ENCODE measurements around the gene KLK3. TPM values are rescaled to one million over a fixed set of nuclear protein-coding genes. Genes with fewer than 3 reads are reported as not detected.

Gene KLK3
- total and polyA plus RNA-seq, 2 donors = 0.19 to 0.96 TPM

DNA sequence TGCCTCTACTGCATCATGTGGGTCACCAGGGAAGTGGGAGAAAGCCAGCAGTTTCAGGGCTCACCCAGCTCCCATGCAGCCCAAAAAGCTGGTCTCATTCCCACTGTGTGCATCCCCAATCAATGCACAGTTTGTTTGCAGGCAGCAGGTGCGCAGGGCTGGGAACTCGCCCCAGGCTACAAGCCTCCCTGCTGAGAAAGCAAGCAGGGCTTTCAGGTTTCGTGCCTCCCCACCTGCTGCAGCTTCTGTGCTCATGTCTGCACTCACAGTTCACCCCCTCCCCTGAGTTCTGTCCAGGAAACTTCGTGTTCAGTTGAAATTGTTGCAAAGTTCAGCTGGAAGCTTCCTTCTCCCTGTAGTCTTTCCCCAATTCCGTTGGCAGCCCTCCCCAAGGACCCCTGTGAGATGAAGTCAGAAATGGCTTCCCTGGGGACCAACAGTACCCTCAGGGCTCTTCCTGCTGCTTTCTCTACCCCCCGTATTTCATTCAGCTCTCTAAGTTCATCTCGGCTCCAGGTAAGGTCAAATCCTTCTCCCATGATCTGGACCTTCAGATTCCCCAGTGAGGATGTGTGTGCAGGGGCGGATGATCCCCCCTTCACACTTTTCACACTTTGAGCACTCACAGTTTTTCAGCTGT lies 10.3 kb upstream of the KLK3 start:
- Histone ChIP-seq H3K4me1 (ENCODE audit: control insufficient read depth in 2 of 2, insufficient read depth in 2 of 2, low read length in 2 of 2) (no peaks in the 10 kb centered on the region), H3K36me3 (ENCODE audit: control insufficient read depth in 2 of 2, insufficient read depth in 2 of 2, low read length in 1 of 2) (no peaks in the 10 kb centered on the region), H3K27me3 (ENCODE audit: control insufficient read depth in 2 of 2, insufficient read depth in 1 of 2, low read length in 1 of 2) (peaks cover 0 to 2% of the 10 kb centered on the region in 2 donors), H3K9me3 (ENCODE audit: control insufficient read depth in 2 of 2, insufficient read depth in 1 of 2, low read length in 1 of 2) (peaks cover 0 to 6% of the 10 kb centered on the region in 2 donors), H3K4me3 (ENCODE audit: low read length in 2 of 2) (no peak overlapping the region), H3K27ac (ENCODE audit: low read depth in 1 of 2, low read length in 1 of 2) (no peak overlapping the region)
- WGBS = 65% methylated on average over 8 of the region's 8 CpGs
- DNase-seq (ENCODE audit: low read depth in 6 of 9, low spot score in 9 of 9) = no peak

DNA sequence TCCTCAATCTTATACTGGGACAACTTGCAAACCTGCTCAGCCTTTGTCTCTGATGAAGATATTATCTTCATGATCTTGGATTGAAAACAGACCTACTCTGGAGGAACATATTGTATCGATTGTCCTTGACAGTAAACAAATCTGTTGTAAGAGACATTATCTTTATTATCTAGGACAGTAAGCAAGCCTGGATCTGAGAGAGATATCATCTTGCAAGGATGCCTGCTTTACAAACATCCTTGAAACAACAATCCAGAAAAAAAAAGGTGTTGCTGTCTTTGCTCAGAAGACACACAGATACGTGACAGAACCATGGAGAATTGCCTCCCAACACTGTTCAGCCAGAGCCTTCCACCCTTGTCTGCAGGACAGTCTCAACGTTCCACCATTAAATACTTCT lies 4.0 kb upstream of the KLK3 start:
- Histone ChIP-seq H3K4me1 (ENCODE audit: control insufficient read depth in 2 of 2, insufficient read depth in 2 of 2, low read length in 2 of 2) (no peaks in the 10 kb centered on the region), H3K36me3 (ENCODE audit: control insufficient read depth in 2 of 2, insufficient read depth in 2 of 2, low read length in 1 of 2) (no peaks in the 10 kb centered on the region), H3K27me3 (ENCODE audit: control insufficient read depth in 2 of 2, insufficient read depth in 1 of 2, low read length in 1 of 2) (peaks cover 0 to 3% of the 10 kb centered on the region in 2 donors), H3K27ac (ENCODE audit: low read depth in 1 of 2, low read length in 1 of 2) (no peak overlapping the region), H3K9me3 (ENCODE audit: control insufficient read depth in 2 of 2, insufficient read depth in 1 of 2, low read length in 1 of 2) (no peaks in the 10 kb centered on the region), H3K4me3 (ENCODE audit: low read length in 2 of 2) (no peak overlapping the region)
- DNase-seq (ENCODE audit: low read depth in 6 of 9, low spot score in 9 of 9) = no peak
- WGBS = 76% methylated on average over 3 of the region's 3 CpGs

DNA sequence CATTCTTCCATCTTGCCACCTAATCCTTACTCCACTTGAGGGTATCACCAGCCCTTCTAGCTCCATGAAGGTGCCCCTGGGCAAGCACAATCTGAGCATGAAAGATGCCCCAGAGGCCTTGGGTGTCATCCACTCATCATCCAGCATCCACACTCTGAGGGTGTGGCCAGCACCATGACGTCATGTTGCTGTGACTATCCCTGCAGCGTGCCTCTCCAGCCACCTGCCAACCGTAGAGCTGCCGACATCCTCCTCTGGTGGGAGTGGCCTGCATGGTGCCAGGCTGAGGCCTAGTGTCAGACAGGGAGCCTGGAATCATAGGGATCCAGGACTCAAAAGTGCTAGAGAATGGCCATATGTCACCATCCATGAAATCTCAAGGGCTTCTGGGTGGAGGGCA lies 3.1 kb upstream of the KLK3 start:
- Histone ChIP-seq H3K9me3 (ENCODE audit: control insufficient read depth in 2 of 2, insufficient read depth in 1 of 2, low read length in 1 of 2) (no peaks in the 10 kb centered on the region), H3K27ac (ENCODE audit: low read depth in 1 of 2, low read length in 1 of 2) (no peak overlapping the region), H3K4me1 (ENCODE audit: control insufficient read depth in 2 of 2, insufficient read depth in 2 of 2, low read length in 2 of 2) (no peaks in the 10 kb centered on the region), H3K36me3 (ENCODE audit: control insufficient read depth in 2 of 2, insufficient read depth in 2 of 2, low read length in 1 of 2) (no peaks in the 10 kb centered on the region), H3K4me3 (ENCODE audit: low read length in 2 of 2) (no peak overlapping the region), H3K27me3 (ENCODE audit: control insufficient read depth in 2 of 2, insufficient read depth in 1 of 2, low read length in 1 of 2) (peaks cover 0 to 3% of the 10 kb centered on the region in 2 donors)
- WGBS = 88% methylated on average over 4 of the region's 4 CpGs
- no peak for DNase-seq (ENCODE audit: low read depth in 6 of 9, low spot score in 9 of 9)

DNA sequence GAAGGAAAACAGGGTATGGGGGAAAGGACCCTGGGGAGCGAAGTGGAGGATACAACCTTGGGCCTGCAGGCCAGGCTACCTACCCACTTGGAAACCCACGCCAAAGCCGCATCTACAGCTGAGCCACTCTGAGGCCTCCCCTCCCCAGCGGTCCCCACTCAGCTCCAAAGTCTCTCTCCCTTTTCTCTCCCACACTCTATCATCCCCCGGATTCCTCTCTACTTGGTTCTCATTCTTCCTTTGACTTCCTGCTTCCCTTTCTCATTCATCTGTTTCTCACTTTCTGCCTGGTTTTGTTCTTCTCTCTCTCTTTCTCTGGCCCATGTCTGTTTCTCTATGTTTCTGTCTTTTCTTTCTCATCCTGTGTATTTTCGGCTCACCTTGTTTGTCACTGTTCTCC lies 2.7 kb downstream of the KLK3 start:
- Histone ChIP-seq H3K27ac (ENCODE audit: low read depth in 1 of 2, low read length in 1 of 2) (no peak overlapping the region), H3K9me3 (ENCODE audit: control insufficient read depth in 2 of 2, insufficient read depth in 1 of 2, low read length in 1 of 2) (no peaks in the 10 kb centered on the region), H3K4me3 (ENCODE audit: low read length in 2 of 2) (no peak overlapping the region), H3K27me3 (ENCODE audit: control insufficient read depth in 2 of 2, insufficient read depth in 1 of 2, low read length in 1 of 2) (peaks cover 0 to 15% of the 10 kb centered on the region in 2 donors), H3K4me1 (ENCODE audit: control insufficient read depth in 2 of 2, insufficient read depth in 2 of 2, low read length in 2 of 2) (no peaks in the 10 kb centered on the region), H3K36me3 (ENCODE audit: control insufficient read depth in 2 of 2, insufficient read depth in 2 of 2, low read length in 1 of 2) (no peaks in the 10 kb centered on the region)
- 67% methylated on average over 6 of the region's 6 CpGs for whole genome bisulfite sequencing
- no peak for DNase-seq (ENCODE audit: low read depth in 6 of 9, low spot score in 9 of 9)

DNA sequence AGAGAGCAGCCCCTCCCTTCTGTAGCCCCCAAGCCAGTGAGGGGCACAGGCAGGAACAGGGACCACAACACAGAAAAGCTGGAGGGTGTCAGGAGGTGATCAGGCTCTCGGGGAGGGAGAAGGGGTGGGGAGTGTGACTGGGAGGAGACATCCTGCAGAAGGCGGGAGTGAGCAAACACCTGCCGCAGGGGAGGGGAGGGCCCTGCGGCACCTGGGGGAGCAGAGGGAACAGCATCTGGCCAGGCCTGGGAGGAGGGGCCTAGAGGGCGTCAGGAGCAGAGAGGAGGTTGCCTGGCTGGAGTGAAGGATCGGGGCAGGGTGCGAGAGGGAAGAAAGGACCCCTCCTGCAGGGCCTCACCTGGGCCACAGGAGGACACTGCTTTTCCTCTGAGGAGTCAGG lies 4.2 kb downstream of the KLK3 start:
- Histone ChIP-seq H3K4me1 (ENCODE audit: control insufficient read depth in 2 of 2, insufficient read depth in 2 of 2, low read length in 2 of 2) (no peaks in the 10 kb centered on the region), H3K27me3 (ENCODE audit: control insufficient read depth in 2 of 2, insufficient read depth in 1 of 2, low read length in 1 of 2) (peaks cover 0 to 15% of the 10 kb centered on the region in 2 donors)

DNA sequence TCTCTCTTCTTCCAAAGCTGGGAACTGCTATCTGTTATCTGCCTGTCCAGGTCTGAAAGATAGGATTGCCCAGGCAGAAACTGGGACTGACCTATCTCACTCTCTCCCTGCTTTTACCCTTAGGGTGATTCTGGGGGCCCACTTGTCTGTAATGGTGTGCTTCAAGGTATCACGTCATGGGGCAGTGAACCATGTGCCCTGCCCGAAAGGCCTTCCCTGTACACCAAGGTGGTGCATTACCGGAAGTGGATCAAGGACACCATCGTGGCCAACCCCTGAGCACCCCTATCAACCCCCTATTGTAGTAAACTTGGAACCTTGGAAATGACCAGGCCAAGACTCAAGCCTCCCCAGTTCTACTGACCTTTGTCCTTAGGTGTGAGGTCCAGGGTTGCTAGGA lies 5.1 kb downstream of the KLK3 start:
- 95% methylated on average over 4 of the region's 4 CpGs for WGBS
- H3K4me1 ChIP-seq (ENCODE audit: control insufficient read depth in 2 of 2, insufficient read depth in 2 of 2, low read length in 2 of 2) = no peaks in the 10 kb centered on the region
- no peak overlapping the region for H3K4me3 ChIP-seq (ENCODE audit: low read length in 2 of 2)
- H3K9me3 ChIP-seq (ENCODE audit: control insufficient read depth in 2 of 2, insufficient read depth in 1 of 2, low read length in 1 of 2) = no peaks in the 10 kb centered on the region
- no peak overlapping the region for H3K27ac ChIP-seq (ENCODE audit: low read depth in 1 of 2, low read length in 1 of 2)
- H3K27me3 ChIP-seq (ENCODE audit: control insufficient read depth in 2 of 2, insufficient read depth in 1 of 2, low read length in 1 of 2) = peaks cover 0 to 13% of the 10 kb centered on the region in 2 donors
- no peak for DNase-seq (ENCODE audit: low read depth in 6 of 9, low spot score in 9 of 9)
- H3K36me3 ChIP-seq (ENCODE audit: control insufficient read depth in 2 of 2, insufficient read depth in 2 of 2, low read length in 1 of 2) = no peaks in the 10 kb centered on the region

More for the DNA sequence above, 4.2 kb downstream of the KLK3 start:
- 23% methylated on average over 7 of the region's 7 CpGs for WGBS
- Histone ChIP-seq H3K36me3 (ENCODE audit: control insufficient read depth in 2 of 2, insufficient read depth in 2 of 2, low read length in 1 of 2) (no peaks in the 10 kb centered on the region), H3K4me3 (ENCODE audit: low read length in 2 of 2) (no peak overlapping the region), H3K9me3 (ENCODE audit: control insufficient read depth in 2 of 2, insufficient read depth in 1 of 2, low read length in 1 of 2) (no peaks in the 10 kb centered on the region), H3K27ac (ENCODE audit: low read depth in 1 of 2, low read length in 1 of 2) (no peak overlapping the region)
- no peak for DNase-seq (ENCODE audit: low read depth in 6 of 9, low spot score in 9 of 9)

DNA sequence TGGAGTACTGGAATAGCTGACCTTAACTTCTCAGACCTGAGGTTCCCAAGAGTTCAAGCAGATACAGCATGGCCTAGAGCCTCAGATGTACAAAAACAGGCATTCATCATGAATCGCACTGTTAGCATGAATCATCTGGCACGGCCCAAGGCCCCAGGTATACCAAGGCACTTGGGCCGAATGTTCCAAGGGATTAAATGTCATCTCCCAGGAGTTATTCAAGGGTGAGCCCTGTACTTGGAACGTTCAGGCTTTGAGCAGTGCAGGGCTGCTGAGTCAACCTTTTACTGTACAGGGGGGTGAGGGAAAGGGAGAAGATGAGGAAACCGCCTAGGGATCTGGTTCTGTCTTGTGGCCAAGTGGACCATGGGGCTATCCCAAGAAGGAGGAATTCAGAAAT lies 6.3 kb downstream of the KLK3 start:
- H3K9me3 ChIP-seq (ENCODE audit: control insufficient read depth in 2 of 2, insufficient read depth in 1 of 2, low read length in 1 of 2) = no peaks in the 10 kb centered on the region
- no peaks in the 10 kb centered on the region for H3K4me1 ChIP-seq (ENCODE audit: control insufficient read depth in 2 of 2, insufficient read depth in 2 of 2, low read length in 2 of 2)
- peaks cover 0 to 12% of the 10 kb centered on the region in 2 donors for H3K27me3 ChIP-seq (ENCODE audit: control insufficient read depth in 2 of 2, insufficient read depth in 1 of 2, low read length in 1 of 2)
- H3K36me3 ChIP-seq (ENCODE audit: control insufficient read depth in 2 of 2, insufficient read depth in 2 of 2, low read length in 1 of 2) = no peaks in the 10 kb centered on the region
- no peak overlapping the region for H3K27ac ChIP-seq (ENCODE audit: low read depth in 1 of 2, low read length in 1 of 2)
- DNase-seq (ENCODE audit: low read depth in 6 of 9, low spot score in 9 of 9) = no peak
- WGBS = 87% methylated on average over 5 of the region's 5 CpGs
- H3K4me3 ChIP-seq (ENCODE audit: low read length in 2 of 2) = no peak overlapping the region

DNA sequence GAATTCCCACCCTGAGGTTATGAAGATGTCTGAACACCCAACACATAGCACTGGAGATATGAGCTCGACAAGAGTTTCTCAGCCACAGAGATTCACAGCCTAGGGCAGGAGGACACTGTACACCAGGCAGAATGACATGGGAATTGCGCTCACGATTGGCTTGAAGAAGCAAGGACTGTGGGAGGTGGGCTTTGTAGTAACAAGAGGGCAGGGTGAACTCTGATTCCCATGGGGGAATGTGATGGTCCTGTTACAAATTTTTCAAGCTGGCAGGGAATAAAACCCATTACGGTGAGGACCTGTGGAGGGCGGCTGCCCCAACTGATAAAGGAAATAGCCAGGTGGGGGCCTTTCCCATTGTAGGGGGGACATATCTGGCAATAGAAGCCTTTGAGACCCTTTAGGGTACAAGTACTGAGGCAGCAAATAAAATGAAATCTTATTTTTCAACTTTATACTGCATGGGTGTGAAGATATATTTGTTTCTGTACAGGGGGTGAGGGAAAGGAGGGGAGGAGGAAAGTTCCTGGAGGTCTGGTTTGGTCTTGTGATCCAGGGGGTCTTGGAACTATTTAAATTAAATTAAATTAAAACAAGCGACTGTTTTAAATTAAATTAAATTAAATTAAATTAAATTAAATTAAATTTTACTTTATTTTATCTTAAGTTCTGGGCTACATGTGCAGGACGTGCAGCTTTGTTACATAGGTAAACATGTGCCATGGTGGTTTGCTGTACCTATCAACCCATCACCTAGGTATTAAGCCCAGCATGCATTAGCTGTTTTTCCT lies 7.0 kb downstream of the KLK3 start:
- Histone ChIP-seq H3K27me3 (ENCODE audit: control insufficient read depth in 2 of 2, insufficient read depth in 1 of 2, low read length in 1 of 2) (peaks cover 0 to 12% of the 10 kb centered on the region in 2 donors), H3K27ac (ENCODE audit: low read depth in 1 of 2, low read length in 1 of 2) (no peak overlapping the region), H3K4me3 (ENCODE audit: low read length in 2 of 2) (no peak overlapping the region), H3K9me3 (ENCODE audit: control insufficient read depth in 2 of 2, insufficient read depth in 1 of 2, low read length in 1 of 2) (no peaks in the 10 kb centered on the region), H3K4me1 (ENCODE audit: control insufficient read depth in 2 of 2, insufficient read depth in 2 of 2, low read length in 2 of 2) (no peaks in the 10 kb centered on the region), H3K36me3 (ENCODE audit: control insufficient read depth in 2 of 2, insufficient read depth in 2 of 2, low read length in 1 of 2) (no peaks in the 10 kb centered on the region)
- 74% methylated on average over 7 of the region's 7 CpGs for WGBS
- DNase-seq (ENCODE audit: low read depth in 6 of 9, low spot score in 9 of 9) = no peak

DNA sequence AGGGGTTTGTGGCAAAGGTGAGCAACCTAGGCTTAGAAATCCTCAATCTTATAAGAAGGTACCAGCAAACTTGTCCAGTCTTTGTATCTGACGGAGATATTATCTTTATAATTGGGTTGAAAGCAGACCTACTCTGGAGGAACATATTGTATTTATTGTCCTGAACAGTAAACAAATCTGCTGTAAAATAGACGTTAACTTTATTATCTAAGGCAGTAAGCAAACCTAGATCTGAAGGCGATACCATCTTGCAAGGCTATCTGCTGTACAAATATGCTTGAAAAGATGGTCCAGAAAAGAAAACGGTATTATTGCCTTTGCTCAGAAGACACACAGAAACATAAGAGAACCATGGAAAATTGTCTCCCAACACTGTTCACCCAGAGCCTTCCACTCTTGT lies 14.8 kb downstream of the KLK3 start:
- no peak for DNase-seq (ENCODE audit: low read depth in 6 of 9, low spot score in 9 of 9)
- H3K9me3 ChIP-seq (ENCODE audit: control insufficient read depth in 2 of 2, insufficient read depth in 1 of 2, low read length in 1 of 2) = no peaks in the 10 kb centered on the region
- WGBS = 94% methylated on average over 4 of the region's 4 CpGs
- no peaks in the 10 kb centered on the region for H3K36me3 ChIP-seq (ENCODE audit: control insufficient read depth in 2 of 2, insufficient read depth in 2 of 2, low read length in 1 of 2)
- H3K4me1 ChIP-seq (ENCODE audit: control insufficient read depth in 2 of 2, insufficient read depth in 2 of 2, low read length in 2 of 2) = no peaks in the 10 kb centered on the region
- H3K27me3 ChIP-seq (ENCODE audit: control insufficient read depth in 2 of 2, insufficient read depth in 1 of 2, low read length in 1 of 2) = peaks cover 0 to 1% of the 10 kb centered on the region in 2 donors
- H3K4me3 ChIP-seq (ENCODE audit: low read length in 2 of 2) = no peak overlapping the region
- H3K27ac ChIP-seq (ENCODE audit: low read depth in 1 of 2, low read length in 1 of 2) = no peak overlapping the region

Data from thymus (tissue), 11 donors.